OCI-LY7 (cell line): Measurements from ENCODE around the gene SLC16A12. TPM values are rescaled to one million over a fixed set of nuclear protein-coding genes. Genes with fewer than 3 reads are reported as not detected.
"Not testable (repeated sequence)": the region's sequence is repeated elsewhere in the genome, so short reads cannot be mapped to it uniquely, and the experiment has no call there.

Experiments
- BruUV-seq: library from RNA; stranded (reverse); fragments of 400-500 nt; replicated peaks from 2 replicates; lab custom pipeline; 2021; lab: Mats Ljungman, UMichigan
- CTCF ChIA-PET: fragments of 300-600 bp; sonication (Branson Sonifier 250); formaldehyde crosslinking; loops from one replicate; lab custom pipeline; 2022; ENCODE audit warnings: antibody characterized with exemption; ENCODE audit not compliant: unreplicated experiment; lab: Charles Lee
- POLR2A ChIA-PET: fragments of 300-600 bp; sonication (Branson Sonifier 250); formaldehyde crosslinking; loops from one replicate; lab custom pipeline; 2022; ENCODE audit warnings: antibody characterized with exemption; lab: Charles Lee
- DNase-seq: peaks from one replicate; pipeline ENCODE4 v3.0.0-alpha.2; 2015; ENCODE audit warnings: low spot score
- H2AFZ ChIP-seq: fragments of 200-600 bp; sonication (generic), shearing (Covaris generic); 2 replicates; pipeline ENCODE4 v1.6.1; 2014; ENCODE audit warnings: mild to moderate bottlenecking, antibody characterized with exemption, low read length, moderate library complexity
- H3K27ac ChIP-seq: fragments of 200-600 bp; sonication (generic); 2 replicates; pipeline ENCODE4 v1.5.1; 2014; ENCODE audit warnings: mixed run types, low read depth, mild to moderate bottlenecking, moderate library complexity, low read length, inconsistent platforms; ENCODE audit not compliant: poor library complexity, severe bottlenecking
- H3K36me3 ChIP-seq: fragments of 200-600 bp; sonication (generic); 2 replicates; pipeline ENCODE4 v1.6.1; 2014; ENCODE audit warnings: mild to moderate bottlenecking, antibody characterized with exemption, low read length, moderate library complexity, mixed read lengths; ENCODE audit not compliant: insufficient read depth
- H3K4me1 ChIP-seq: fragments of 200-600 bp; sonication (generic); 2 replicates; pipeline ENCODE4 v1.5.1; 2014; ENCODE audit warnings: mild to moderate bottlenecking, low read length; ENCODE audit not compliant: insufficient read depth, poor library complexity, severe bottlenecking
- H3K4me2 ChIP-seq: fragments of 200-600 bp; sonication (generic); 2 replicates; pipeline ENCODE4 v1.6.1; 2014; ENCODE audit warnings: mild to moderate bottlenecking, low read length
- H3K4me3 ChIP-seq: fragments of 200-600 bp; sonication (generic); 2 replicates; pipeline ENCODE4 v1.5.1; 2014; ENCODE audit warnings: mild to moderate bottlenecking, low read depth, low read length; ENCODE audit not compliant: poor library complexity, severe bottlenecking
- H3K79me2 ChIP-seq: fragments of 200-600 bp; sonication (generic); 2 replicates; pipeline ENCODE4 v1.6.1; 2016; ENCODE audit warnings: low read depth, mild to moderate bottlenecking, low read length, moderate library complexity, mixed read lengths; ENCODE audit not compliant: insufficient read depth
- H3K9me2 ChIP-seq: fragments of 200-600 bp; sonication (generic); 2 replicates; pipeline ENCODE4 v1.6.1; 2016; ENCODE audit warnings: mild to moderate bottlenecking, low read length, mixed read lengths; ENCODE audit not compliant: insufficient read depth
- H3K9me3 ChIP-seq: fragments of 200-600 bp; sonication (generic); 2 replicates; pipeline ENCODE4 v1.6.1; 2014; ENCODE audit warnings: mild to moderate bottlenecking, mixed run types, low read length, mixed read lengths
- H4K20me1 ChIP-seq: fragments of 200-600 bp; sonication (generic); 2 replicates; pipeline ENCODE4 v1.6.1; 2014; ENCODE audit warnings: mild to moderate bottlenecking, antibody characterized with exemption, low read length, moderate library complexity, mixed read lengths; ENCODE audit not compliant: insufficient read depth
- EZH2phosphoT487 ChIP-seq: fragments of 200-600 bp; sonication (generic); IDR thresholded peaks from 2 replicates; pipeline ENCODE4 v1.6.1; 2018; ENCODE audit warnings: low read depth, borderline replicate concordance, mild to moderate bottlenecking, mixed run types, antibody characterized with exemption, low read length, moderate library complexity, mixed read lengths
- intact Hi-C: fragments of 100-400 bp; cut with micrococcal nuclease; formaldehyde crosslinking; loops from one replicate; pipeline ENCODE4 v1.10.0; 2022; ENCODE audit not compliant: unreplicated experiment
- total RNA-seq, 2 experiments: library from RNA; depleted of rRNA in 1 of 2; stranded (reverse); fragments of >200 nt in 1 of 2; shearing (Covaris generic) in 1 of 2; gene quantifications; 2 replicates each; pipeline ENCODE4 v1.2.3, GENCODE V29; 2014 to 2022
- TF ChIP-seq, protein P1 (sequence below): fragments of 200-600 bp; sonication (generic); conservative IDR thresholded peaks from 2 replicates; pipeline ENCODE4 v1.5.1; 2014; ENCODE audit warnings: mild to moderate bottlenecking, antibody characterized with exemption, low read length, moderate library complexity, mixed read lengths

Gene SLC16A12
- total RNA-seq, 2 experiments from 2014 or later: not detected

DNA sequence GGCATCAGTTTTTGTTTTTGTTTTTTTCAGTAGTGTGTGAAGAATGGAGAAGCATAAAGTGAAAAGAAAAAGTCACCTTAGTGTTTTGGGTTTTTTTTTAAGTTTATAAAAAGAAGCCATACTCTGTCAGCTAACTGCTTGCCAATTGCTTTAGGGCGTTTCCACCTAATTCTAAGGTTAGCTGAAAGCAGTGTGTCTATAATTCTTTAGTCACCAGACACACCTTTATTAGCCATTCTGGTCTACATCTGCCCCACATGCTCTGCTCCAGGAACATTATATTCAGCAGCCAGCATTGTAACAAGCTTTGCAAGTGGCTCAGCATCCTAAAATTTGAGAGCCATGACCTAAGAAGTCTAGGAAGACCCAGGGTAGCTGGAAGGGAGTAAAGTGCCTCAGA is 14.1 kb upstream of the SLC16A12 start:
- no peak overlapping the region for H3K4me2 ChIP-seq
- no peaks in the 10 kb centered on the region for H3K4me1 ChIP-seq
- no peaks in the 10 kb centered on the region for H3K9me2 ChIP-seq
- no peaks in the 10 kb centered on the region for H4K20me1 ChIP-seq
- H3K36me3 ChIP-seq: no peaks in the 10 kb centered on the region
- H3K79me2 ChIP-seq: no peaks in the 10 kb centered on the region
- no peak overlapping the region for H3K27ac ChIP-seq
- intact Hi-C loops: no loop called here
- ChIA-PET CTCF (no interaction called here), POLR2A (interaction anchor here (1.5 kb wide), 1 partner anchor 10 kb away, joined by 3 read pairs; no protein-coding TSS in a partner anchor)
- no peak for TF ChIP-seq EZH2phosphoT487
- TF ChIP-seq, protein P1, sequence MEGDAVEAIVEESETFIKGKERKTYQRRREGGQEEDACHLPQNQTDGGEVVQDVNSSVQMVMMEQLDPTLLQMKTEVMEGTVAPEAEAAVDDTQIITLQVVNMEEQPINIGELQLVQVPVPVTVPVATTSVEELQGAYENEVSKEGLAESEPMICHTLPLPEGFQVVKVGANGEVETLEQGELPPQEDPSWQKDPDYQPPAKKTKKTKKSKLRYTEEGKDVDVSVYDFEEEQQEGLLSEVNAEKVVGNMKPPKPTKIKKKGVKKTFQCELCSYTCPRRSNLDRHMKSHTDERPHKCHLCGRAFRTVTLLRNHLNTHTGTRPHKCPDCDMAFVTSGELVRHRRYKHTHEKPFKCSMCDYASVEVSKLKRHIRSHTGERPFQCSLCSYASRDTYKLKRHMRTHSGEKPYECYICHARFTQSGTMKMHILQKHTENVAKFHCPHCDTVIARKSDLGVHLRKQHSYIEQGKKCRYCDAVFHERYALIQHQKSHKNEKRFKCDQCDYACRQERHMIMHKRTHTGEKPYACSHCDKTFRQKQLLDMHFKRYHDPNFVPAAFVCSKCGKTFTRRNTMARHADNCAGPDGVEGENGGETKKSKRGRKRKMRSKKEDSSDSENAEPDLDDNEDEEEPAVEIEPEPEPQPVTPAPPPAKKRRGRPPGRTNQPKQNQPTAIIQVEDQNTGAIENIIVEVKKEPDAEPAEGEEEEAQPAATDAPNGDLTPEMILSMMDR: no peak
- no peak overlapping the region for H2AFZ ChIP-seq
- no peak overlapping the region for H3K4me3 ChIP-seq
- BruUV-seq: no TSS peak
- H3K9me3 ChIP-seq: no peaks in the 10 kb centered on the region
- no peak for DNase-seq

- Histone ChIP-seq H2AFZ (no peak overlapping the region), H3K36me3 (no peaks in the 10 kb centered on the region), H3K9me2 (no peaks in the 10 kb centered on the region), H4K20me1 (no peaks in the 10 kb centered on the region), H3K9me3 (no peaks in the 10 kb centered on the region), H3K4me3 (no peak overlapping the region), H3K4me2 (no peak overlapping the region), H3K27ac (no peak overlapping the region), H3K79me2 (no peaks in the 10 kb centered on the region), H3K4me1 (no peaks in the 10 kb centered on the region)
- CTCF ChIA-PET: no interaction called here
- POLR2A ChIA-PET: no interaction called here
- TF ChIP-seq, protein P1: no peak
- TF ChIP-seq EZH2phosphoT487: no peak
- no TSS peak for BruUV-seq
- intact Hi-C loops: no loop called here
- no peak for DNase-seq
These were observed 13.3 kb upstream of the SLC16A12 start for GRCh38 chr10:89548673-89549072.

GRCh38 chr10:89547853-89548513 is 12.6 kb upstream of the SLC16A12 start:
- TF ChIP-seq, protein P1: no peak
- no peak for TF ChIP-seq EZH2phosphoT487
- DNase-seq: no peak
- Histone ChIP-seq H4K20me1 (no peaks in the 10 kb centered on the region), H3K9me2 (no peaks in the 10 kb centered on the region), H3K36me3 (no peaks in the 10 kb centered on the region), H3K9me3 (no peaks in the 10 kb centered on the region), H3K27ac (no peak overlapping the region), H3K4me3 (no peak overlapping the region), H2AFZ (no peak overlapping the region), H3K79me2 (no peaks in the 10 kb centered on the region), H3K4me1 (no peaks in the 10 kb centered on the region), H3K4me2 (no peak overlapping the region)
- no TSS peak for BruUV-seq
- intact Hi-C loops: no loop called here
- POLR2A ChIA-PET: no interaction called here
- CTCF ChIA-PET: no interaction called here

GRCh38 chr10:89546651-89547050 is 11.3 kb upstream of the SLC16A12 start:
- H3K9me3 ChIP-seq, H4K20me1 ChIP-seq, H3K4me2 ChIP-seq, DNase-seq, H2AFZ ChIP-seq, intact Hi-C loops, H3K36me3 ChIP-seq, H3K79me2 ChIP-seq, POLR2A ChIA-PET, H3K27ac ChIP-seq, BruUV-seq, H3K9me2 ChIP-seq, H3K4me1 ChIP-seq, CTCF ChIA-PET, H3K4me3 ChIP-seq: not testable (repeated sequence)
